Left cardiac atrium (tissue), 4 donors: ENCODE data around the gene BAZ1B. TPM values are rescaled to one million over a fixed set of nuclear protein-coding genes. Genes with fewer than 3 reads are reported as not detected.

Experiments used
- ATAC-seq, 2 donors: fragments of 200-7000 bp; cut with Tn5 transposase; one replicate each; pipeline ENCODE4 v1.9.1; 2020; ENCODE audit warnings: mild to moderate bottlenecking in 2 of 2, moderate library complexity in 2 of 2
- DNase-seq: peaks from one replicate; pipeline ENCODE4 v3.0.0-alpha.2; 2020
- intact Hi-C, 2 donors: fragments of 100-400 bp; cut with DNase I; formaldehyde crosslinking; loops; one replicate each; pipeline versions ENCODE4 v1.14.1 to v1.15.1; 2022 to 2023
- total RNA-seq, 2 donors: library from RNA; stranded (reverse); fragmentation: NEBNext Ultra II Directional; extraction: Animal tissue kit (Norgen Biotek cat#: 25700); gene quantifications; one replicate each; pipeline ENCODE4 v1.2.1, GENCODE V29; 2021
- donor health status: DM: no; HTN: yes; CAD: no.
- donor health status: DM: no; HTN: yes; CAD: no; lungs with severe emphysema.
- donor health status: DM: yes; HTN: yes; CAD: no.
- donor health status: Dilated cardiomyopathy.

The BAZ1B gene
- total RNA-seq, 2 donors from 2014 or later: 40.6 to 44.4 TPM

- intact Hi-C loops: loop anchor here in 1 of 2 donors (5.0 kb wide), 1 partner anchor 112 kb away; no protein-coding TSS in a partner anchor
- DNase-seq: no peak
- ATAC-seq: no peak
These were observed 67.7 kb downstream of the BAZ1B start for GRCh38 chr7:73454424-73454823.

DNA sequence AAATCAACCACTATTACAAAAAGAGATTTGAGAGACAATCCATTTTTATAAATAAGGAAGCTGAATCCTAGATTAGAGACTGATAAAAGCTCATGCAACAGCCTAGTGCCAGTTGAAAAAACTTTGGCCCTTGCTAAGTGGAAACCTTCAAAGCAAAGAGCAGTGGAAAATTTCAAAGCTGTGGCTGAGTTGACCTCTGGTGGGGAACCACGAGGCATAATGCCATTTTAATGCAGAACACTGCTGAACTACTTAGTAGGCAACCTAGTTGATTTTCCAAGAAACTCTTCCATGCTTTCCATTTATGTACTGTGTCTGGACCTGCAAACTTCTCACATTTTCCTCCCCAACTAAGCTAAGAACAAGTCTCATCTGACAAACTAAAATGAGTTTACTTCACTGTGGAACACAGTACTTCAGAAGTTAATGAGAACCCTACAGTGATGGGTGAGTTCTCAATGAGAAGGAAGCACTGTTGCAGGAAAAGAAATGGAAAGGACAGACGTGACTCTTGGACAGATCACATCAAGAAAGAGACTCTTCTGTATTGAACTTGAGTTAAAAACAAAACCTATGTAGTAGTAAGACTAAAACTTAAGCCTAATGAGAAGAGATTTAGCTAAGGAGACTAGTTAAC, 69.0 kb downstream of the BAZ1B start:
- DNase-seq (no peak), ATAC-seq (no peak)
- intact Hi-C loops: loop anchor here in 1 of 2 donors (5.0 kb wide), 1 partner anchor 111 kb away; no protein-coding TSS in a partner anchor

GRCh38 chr7:73451780-73452398, 70.2 kb downstream of the BAZ1B start:
- peak; percentile 66 to 67 for ATAC-seq
- intact Hi-C loops: loop anchor here in 1 of 2 donors (5.0 kb wide), 1 partner anchor 110 kb away; no protein-coding TSS in a partner anchor
- no peak for DNase-seq

DNA sequence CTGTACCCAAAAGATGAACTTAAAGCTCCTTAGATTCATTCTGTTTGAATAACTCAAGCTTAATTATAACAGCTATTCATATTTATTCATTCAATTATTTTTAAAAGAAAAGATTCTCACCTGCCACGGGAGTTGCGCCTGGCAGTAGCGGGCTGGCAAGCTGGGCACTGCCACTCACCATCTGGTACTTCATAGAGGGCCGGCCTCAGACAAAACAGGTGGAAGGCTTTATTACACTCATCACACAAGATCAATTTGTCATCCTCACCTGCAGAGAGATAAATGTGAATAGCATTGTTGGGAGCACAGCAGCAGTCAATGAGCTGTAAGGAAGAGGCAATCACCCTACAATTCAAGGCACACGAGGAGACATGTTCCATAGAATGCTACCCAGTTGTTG, 72.7 kb downstream of the BAZ1B start:
- ATAC-seq: no peak
- intact Hi-C loops: loop anchor here in 1 of 2 donors (5.0 kb wide), 1 partner anchor 48 kb away; no protein-coding TSS in a partner anchor
- DNase-seq: no peak

- DNase-seq (no peak), ATAC-seq (no peak)
- intact Hi-C loops: loop anchor here in 1 of 2 donors (5.0 kb wide), 1 partner anchor 49 kb away; no protein-coding TSS in a partner anchor
These were observed 73.5 kb downstream of the BAZ1B start for GRCh38 chr7:73448609-73449008.

DNA sequence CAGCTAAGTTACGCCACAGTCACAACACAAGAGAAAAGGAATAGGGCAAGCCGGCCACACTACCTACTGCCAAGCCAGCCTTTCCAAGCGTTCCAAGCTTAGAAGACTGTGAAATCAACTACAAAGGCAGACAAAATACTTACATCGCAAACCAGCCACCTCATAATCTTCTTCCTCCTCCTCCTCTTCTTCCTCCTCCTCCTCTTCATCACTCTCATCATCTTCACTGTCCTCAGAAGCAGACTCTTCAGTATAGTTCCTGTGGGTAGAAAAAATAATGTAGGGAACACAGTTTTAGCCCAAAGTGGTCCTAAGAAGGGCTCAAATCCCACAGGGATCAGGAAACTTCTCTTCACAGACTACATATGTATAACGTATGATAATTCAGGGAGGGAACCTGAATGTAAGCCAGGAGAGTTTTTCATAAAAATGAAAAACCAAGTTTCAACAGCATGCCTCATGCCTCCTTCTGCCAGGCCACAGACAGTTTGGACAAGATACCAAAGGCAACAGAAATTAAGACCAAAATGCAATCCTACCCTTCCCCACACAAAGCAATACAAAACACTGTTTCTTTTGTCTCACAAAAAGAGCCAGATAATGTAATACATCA, 74.9 kb downstream of the BAZ1B start:
- intact Hi-C loops: loop anchor here in 1 of 2 donors (5.0 kb wide), 1 partner anchor 50 kb away; no protein-coding TSS in a partner anchor
- DNase-seq (no peak), ATAC-seq (no peak)

- ATAC-seq (no peak), DNase-seq (no peak)
- intact Hi-C loops: loop anchor here in 1 of 2 donors (5.0 kb wide), 1 partner anchor 51 kb away; no protein-coding TSS in a partner anchor
These were observed 75.4 kb downstream of the BAZ1B start for GRCh38 chr7:73446682-73447081.

DNA sequence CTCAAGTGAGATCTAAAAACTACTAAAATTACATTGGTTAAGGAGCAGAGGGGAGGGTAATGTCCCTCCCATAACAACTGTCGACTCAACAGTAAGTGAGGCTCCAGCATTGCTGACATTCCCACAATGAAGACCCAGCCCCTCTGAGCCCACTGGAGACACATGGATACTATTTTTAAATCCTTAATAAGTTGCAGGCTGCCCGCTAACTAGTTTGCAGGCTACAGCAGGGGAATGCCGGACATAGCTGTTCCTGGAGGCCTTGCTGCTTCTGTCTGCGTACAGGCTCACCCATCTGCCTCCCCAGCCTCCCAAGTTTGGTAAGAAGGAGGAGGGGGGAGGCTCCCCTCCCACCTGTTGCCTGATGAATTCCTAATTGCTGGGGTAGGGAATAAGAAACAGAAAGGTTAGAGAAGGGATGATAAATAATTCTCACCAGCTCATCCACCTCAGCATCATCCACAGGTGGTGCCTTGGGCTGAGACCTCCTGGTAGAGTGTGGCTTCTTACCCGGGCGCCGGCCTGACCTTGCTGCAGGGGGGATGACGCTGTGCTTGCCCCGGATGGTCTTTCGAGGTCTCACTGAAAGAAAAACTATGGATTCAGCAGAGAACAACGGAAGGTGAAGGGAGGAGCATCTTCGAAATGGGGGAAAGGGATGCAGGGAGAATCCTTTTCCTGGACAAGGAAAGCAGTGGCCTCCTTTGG, 78.4 kb downstream of the BAZ1B start:
- no peak for ATAC-seq
- DNase-seq: no peak
- intact Hi-C loops: no loop called here

DNA sequence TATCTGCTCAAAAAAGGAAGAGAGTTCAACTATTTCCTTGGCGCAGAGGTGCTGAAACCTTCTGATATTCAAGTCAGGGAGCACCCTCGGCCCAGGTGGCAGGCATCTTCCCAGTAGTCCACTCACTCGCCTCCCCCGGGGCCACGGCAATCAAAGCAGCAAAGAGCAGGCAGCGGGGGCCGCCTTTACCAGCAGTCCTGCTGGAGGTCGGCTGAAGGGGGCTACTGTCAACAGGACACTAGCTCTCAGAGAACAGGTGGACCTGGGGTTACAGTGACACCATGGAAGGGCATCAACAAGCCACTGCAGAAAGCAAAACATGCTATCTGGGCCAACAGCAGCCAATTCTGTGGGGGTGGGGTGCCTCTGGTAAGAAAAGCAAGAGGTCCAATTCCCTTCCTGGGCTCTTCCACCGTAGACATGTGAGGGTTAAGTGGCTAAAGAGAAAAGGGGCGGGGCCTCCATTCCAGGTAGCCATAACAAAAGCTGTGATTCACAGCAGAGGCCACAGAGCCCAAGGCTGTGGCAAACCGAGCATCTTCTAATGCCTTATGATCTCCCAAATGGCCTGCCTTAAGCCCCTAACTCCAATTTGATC, 79.1 kb downstream of the BAZ1B start:
- DNase-seq (no peak), ATAC-seq (no peak)
- intact Hi-C loops: no loop called here

- intact Hi-C loops: no loop called here
- DNase-seq (no peak), ATAC-seq (no peak)
These were observed 79.7 kb downstream of the BAZ1B start for GRCh38 chr7:73442222-73442902.

DNA sequence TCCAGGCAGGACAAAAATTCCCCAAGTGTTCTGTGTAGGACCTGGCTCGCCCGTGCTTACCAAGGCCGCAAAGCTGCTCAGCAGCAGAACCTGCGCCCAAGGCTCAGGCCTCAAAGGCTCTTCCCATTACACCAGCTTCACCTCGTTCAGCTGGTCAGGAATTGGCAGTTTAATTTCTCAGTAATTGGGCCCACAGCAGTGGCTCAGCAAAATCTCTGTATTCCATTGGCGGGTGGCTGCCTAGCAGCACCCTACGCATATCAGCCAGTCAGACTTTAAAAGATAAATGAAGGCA, 82.7 kb downstream of the BAZ1B start:
- ATAC-seq: no peak
- DNase-seq: no peak
- intact Hi-C loops: no loop called here

DNA sequence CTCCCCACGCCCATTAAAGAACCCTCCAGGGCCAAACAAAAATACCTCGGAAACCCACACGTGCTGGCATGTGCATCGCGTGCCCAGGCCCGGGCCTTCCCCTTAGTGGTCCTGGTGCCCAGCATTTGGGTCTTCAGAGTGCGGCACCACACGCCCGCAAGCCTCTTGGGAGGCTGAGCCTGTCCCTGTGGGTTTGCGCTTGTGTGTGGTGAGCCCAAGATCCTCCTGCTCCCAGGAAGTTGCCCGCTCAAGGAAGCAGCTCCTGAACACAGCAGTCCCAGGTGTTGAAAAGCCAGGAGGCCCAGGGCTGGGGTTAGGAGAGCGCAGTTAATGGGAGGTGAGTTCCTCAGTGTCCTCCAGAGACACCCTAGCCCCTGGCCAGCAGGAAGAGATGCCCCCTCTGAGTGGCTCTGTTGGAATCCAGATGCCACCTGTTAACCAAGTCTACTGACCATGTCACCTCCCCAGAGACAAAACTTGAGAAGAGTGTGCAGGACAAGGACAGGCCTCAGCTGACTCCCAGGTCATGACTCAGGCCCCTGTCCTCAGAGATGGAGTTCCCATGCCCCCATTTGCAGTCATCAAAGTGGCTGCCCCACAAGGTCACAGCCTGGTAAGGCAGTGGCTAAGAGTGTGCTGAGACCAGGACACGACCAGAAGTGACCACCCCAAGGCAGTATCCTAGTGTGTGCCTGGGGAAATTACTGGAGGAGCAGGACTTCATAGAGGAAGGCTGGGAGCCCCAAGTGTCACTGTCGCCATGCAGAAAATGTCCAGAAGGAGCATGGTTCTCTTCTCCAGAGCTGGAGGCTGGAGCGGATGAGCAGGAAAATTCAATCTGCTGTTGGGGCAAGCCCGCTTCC, 83.3 kb downstream of the BAZ1B start:
- ATAC-seq: peak in 1 of 2 donors; percentile 19
- DNase-seq: no peak
- intact Hi-C loops: no loop called here

GRCh38 chr7:73437621-73438416, 84.3 kb downstream of the BAZ1B start:
- no peak for DNase-seq
- no peak for ATAC-seq
- intact Hi-C loops: no loop called here

DNA sequence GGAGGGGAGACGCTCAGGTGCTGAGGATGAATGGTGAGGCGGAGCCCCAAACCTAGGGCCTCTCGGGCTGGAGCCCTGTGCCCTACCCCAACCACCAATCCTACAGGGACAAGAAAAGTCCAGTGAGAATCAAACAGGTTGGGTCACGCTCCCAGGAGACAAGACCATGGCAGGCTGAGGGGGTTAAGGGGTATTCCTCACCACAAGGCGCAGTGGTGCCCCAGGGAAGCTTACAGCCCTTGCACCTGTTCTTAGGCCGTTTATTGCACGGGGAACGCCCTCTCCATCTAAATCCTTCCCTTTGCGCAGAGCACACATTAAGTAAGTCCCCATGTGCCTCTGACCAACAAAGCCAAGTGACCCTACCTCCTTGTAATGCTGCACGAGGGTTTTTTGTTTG, 85.0 kb downstream of the BAZ1B start:
- ATAC-seq: no peak
- intact Hi-C loops: no loop called here

GRCh38 chr7:73436031-73436929, 85.8 kb downstream of the BAZ1B start:
- no peak for DNase-seq
- intact Hi-C loops: no loop called here
- ATAC-seq: no peak

More for the DNA sequence above, 85.0 kb downstream of the BAZ1B start:
- DNase-seq: no peak

DNA sequence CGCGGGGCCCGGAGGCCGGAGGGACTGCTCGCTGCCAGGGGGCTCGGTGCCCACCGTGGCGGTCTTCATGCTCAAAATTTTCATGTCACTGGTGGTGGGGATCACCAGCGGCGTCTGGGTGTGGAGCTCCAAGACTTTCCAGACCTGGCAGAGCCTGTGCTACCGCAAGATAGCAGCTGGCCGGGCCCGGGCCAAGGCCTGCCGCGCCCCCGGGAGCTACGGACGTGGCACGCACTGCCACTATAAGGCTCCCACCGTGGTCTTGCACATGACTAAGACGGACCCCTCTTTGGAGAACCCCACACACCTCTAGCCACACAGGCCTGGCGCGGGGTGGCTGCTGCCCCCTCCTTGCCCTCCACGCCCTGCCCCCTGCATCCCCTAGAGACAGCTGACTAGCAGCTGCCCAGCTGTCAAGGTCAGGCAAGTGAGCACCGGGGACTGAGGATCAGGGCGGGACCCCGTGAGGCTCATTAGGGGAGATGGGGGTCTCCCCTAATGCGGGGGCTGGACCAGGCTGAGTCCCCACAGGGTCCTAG, 86.6 kb downstream of the BAZ1B start:
- no peak for DNase-seq
- ATAC-seq: no peak
- intact Hi-C loops: no loop called here
